Measurements from ENCODE around the gene GCA. TPM values are rescaled to one million over a fixed set of nuclear protein-coding genes. Genes with fewer than 3 reads are reported as not detected.
A peak's percentile ranks its signal among the peaks of the same experiment; 100 is the strongest.

Gene GCA
- total RNA-seq, 4 donors from 2014 or later: 5.4 to 34.3 (median 8.2) TPM

- H3K36me3 ChIP-seq: peaks cover 0 to 4% (median 0%) of the 10 kb centered on the region in 4 donors
- TF ChIP-seq POLR2A (IDR thresholded peaks at IDR 0.05; ENCODE audit: low read depth) (no peak), POLR2AphosphoS5 (IDR thresholded peaks at IDR 0.05) (peak in 1 of 2 donors; percentile 7)
- no peaks in the 10 kb centered on the region for H3K9me3 ChIP-seq
- H3K27me3 ChIP-seq: no peaks in the 10 kb centered on the region
- peaks cover 0 to 30% (median 17%) of the 10 kb centered on the region in 4 donors for H3K4me1 ChIP-seq
- no peak overlapping the region for H3K4me3 ChIP-seq
- intact Hi-C loops (cut with DNase I): loop anchor here (5.0 kb wide), 1 partner anchor 713 kb away; no protein-coding TSS in a partner anchor
- H3K27ac ChIP-seq (replicated peaks in 1 of 4): peak overlapping the region in 1 of 4 donors; percentile 19
- DNase-seq (ENCODE audit: extremely low spot score): no peak
Measured at GRCh38 chr2:162300266-162300665, 43.7 kb upstream of the GCA start.

GRCh38 chr2:162301151-162301804 lies 42.7 kb upstream of the GCA start:
- H3K4me3 ChIP-seq: no peak overlapping the region
- H3K9me3 ChIP-seq: no peaks in the 10 kb centered on the region
- TF ChIP-seq POLR2AphosphoS5 (IDR thresholded peaks at IDR 0.05) (no peak), POLR2A (IDR thresholded peaks at IDR 0.05; ENCODE audit: low read depth) (no peak), CTCF (IDR thresholded peaks at IDR 0.05) (peak; percentile 79 to 89 (median 88))
- no peak for DNase-seq (ENCODE audit: extremely low spot score)
- H3K27ac ChIP-seq (replicated peaks in 1 of 4): no peak overlapping the region
- H3K4me1 ChIP-seq: peaks cover 0 to 30% (median 17%) of the 10 kb centered on the region in 4 donors
- 13% methylated on average over 6 of the region's 6 CpGs for WGBS
- H3K36me3 ChIP-seq: peaks cover 0 to 4% (median 0%) of the 10 kb centered on the region in 4 donors
- H3K27me3 ChIP-seq: no peaks in the 10 kb centered on the region
- intact Hi-C loops (cut with DNase I): loop anchor here (5.0 kb wide), 1 partner anchor 714 kb away; no protein-coding TSS in a partner anchor

- H3K36me3 ChIP-seq: peaks cover 0 to 4% (median 0%) of the 10 kb centered on the region in 4 donors
- no peak overlapping the region for H3K4me3 ChIP-seq
- WGBS: 88% methylated on average over 1 of the region's 1 CpG
- intact Hi-C loops (cut with DNase I): loop anchor here (5.0 kb wide), 1 partner anchor 715 kb away; no protein-coding TSS in a partner anchor
- DNase-seq (ENCODE audit: extremely low spot score): no peak
- TF ChIP-seq POLR2AphosphoS5 (IDR thresholded peaks at IDR 0.05) (no peak), POLR2A (IDR thresholded peaks at IDR 0.05; ENCODE audit: low read depth) (no peak), EP300 (IDR thresholded peaks at IDR 0.05) (no peak), CTCF (IDR thresholded peaks at IDR 0.05) (no peak)
- H3K27me3 ChIP-seq: no peaks in the 10 kb centered on the region
- no peak overlapping the region for H3K27ac ChIP-seq (replicated peaks in 1 of 4)
- H3K9me3 ChIP-seq: no peaks in the 10 kb centered on the region
- H3K4me1 ChIP-seq: peaks cover 0 to 30% (median 17%) of the 10 kb centered on the region in 4 donors
Measured at GRCh38 chr2:162301877-162302276, 42.1 kb upstream of the GCA start.

GRCh38 chr2:162305901-162306300 lies 38.0 kb upstream of the GCA start:
- Histone ChIP-seq H3K27ac (replicated peaks in 1 of 4) (peak overlapping the region in 1 of 4 donors; percentile 0), H3K9me3 (no peaks in the 10 kb centered on the region), H3K27me3 (no peaks in the 10 kb centered on the region), H3K4me1 (peaks cover 0 to 4% (median 2%) of the 10 kb centered on the region in 4 donors), H3K4me3 (no peak overlapping the region), H3K36me3 (peaks cover 0 to 9% (median 2%) of the 10 kb centered on the region in 4 donors)
- intact Hi-C loops (cut with DNase I): no loop called here
- WGBS: 83% methylated on average over 3 of the region's 3 CpGs
- TF ChIP-seq EP300 (IDR thresholded peaks at IDR 0.05) (no peak), POLR2AphosphoS5 (IDR thresholded peaks at IDR 0.05) (no peak), POLR2A (IDR thresholded peaks at IDR 0.05; ENCODE audit: low read depth) (no peak), CTCF (IDR thresholded peaks at IDR 0.05) (no peak)
- DNase-seq (ENCODE audit: extremely low spot score): no peak

- peaks cover 0 to 9% (median 2%) of the 10 kb centered on the region in 4 donors for H3K36me3 ChIP-seq
- H3K27ac ChIP-seq (replicated peaks in 1 of 4): no peak overlapping the region
- TF ChIP-seq CTCF (IDR thresholded peaks at IDR 0.05) (no peak), POLR2A (IDR thresholded peaks at IDR 0.05; ENCODE audit: low read depth) (no peak), POLR2AphosphoS5 (IDR thresholded peaks at IDR 0.05) (no peak), EP300 (IDR thresholded peaks at IDR 0.05) (no peak)
- H3K9me3 ChIP-seq: no peaks in the 10 kb centered on the region
- no peak overlapping the region for H3K4me3 ChIP-seq
- WGBS: 97% methylated on average over 3 of the region's 3 CpGs
- DNase-seq (ENCODE audit: extremely low spot score): no peak
- H3K27me3 ChIP-seq: no peaks in the 10 kb centered on the region
- intact Hi-C loops (cut with DNase I): no loop called here
- peaks cover 0 to 4% (median 1%) of the 10 kb centered on the region in 4 donors for H3K4me1 ChIP-seq
Measured at GRCh38 chr2:162308747-162309503, 35.0 kb upstream of the GCA start.
